NCI-H460 (cell line): ENCODE measurements around the gene FAM181A. TPM values are rescaled to one million over a fixed set of nuclear protein-coding genes. Genes with fewer than 3 reads are reported as not detected.

Experiments
- DNase-seq: peaks from one replicate; pipeline ENCODE4 v3.0.0-alpha.2; 2016; ENCODE audit warnings: low read depth; ENCODE audit errors: extremely low read depth
- total RNA-seq: library from RNA; depleted of rRNA; stranded (reverse); fragments of >200 nt; shearing (Covaris generic); gene quantifications from 2 replicates; pipeline ENCODE4 v1.2.3, GENCODE V29; 2014

The FAM181A gene
- total RNA-seq, 1 experiment from 2014 or later, result not detected

DNA sequence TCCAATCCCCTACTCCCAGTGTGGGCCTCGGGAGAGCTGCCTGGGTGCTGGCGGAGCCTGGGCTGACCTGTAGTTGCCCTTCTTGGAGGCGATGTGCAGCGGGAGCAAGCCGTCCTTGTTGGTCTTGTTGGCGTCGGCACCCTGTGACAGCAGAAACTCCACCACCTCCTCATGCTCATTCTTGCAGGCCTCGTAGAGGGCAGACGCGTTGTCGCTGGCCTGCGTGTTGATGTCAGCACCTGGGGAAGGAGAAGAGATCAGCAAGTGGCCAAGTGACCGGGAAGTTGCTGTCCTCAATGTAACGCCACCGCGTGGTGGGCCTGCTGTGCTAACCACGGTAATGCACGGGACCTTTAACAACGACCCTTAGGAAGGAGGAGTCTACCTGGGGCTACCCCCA, 20.1 kb downstream of the FAM181A start:
- DNase-seq, result no peak

DNA sequence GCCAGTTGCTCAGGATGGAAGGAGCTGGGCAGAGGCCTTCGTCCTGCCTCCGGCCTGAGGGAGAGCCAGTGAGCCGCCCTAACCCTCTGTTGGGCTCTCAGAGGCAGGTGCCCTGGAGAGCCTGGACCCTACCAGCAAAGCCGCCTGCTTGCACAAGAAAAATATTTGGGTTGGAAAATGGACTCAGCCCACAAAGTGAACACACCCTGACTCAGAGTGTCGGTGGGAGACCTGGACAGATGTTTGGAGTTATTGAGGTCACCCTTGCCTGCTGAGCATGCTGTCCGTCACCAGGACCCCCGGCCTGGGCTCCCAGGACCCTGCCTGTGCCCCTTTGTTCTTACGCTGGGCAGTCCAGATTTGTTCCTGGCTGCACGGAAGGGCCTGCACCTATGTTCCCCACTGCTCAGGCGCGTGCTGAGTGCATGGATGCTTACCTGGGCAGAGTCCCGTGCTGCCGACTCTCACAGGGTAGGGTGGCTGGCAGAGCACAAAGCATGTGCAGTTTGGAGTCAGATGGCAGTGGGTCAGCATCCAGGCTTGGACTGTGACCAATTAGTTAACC, 22.4 kb downstream of the FAM181A start:
- no peak for DNase-seq

GRCh38 chr14:93950948-93951634, 23.9 kb downstream of the FAM181A start:
- no peak for DNase-seq

- DNase-seq, result no peak
Observed at GRCh38 chr14:93951635-93952540, 24.7 kb downstream of the FAM181A start.

GRCh38 chr14:93952829-93953228, 25.7 kb downstream of the FAM181A start:
- no peak for DNase-seq

GRCh38 chr14:93953263-93953662, 26.1 kb downstream of the FAM181A start:
- no peak for DNase-seq

DNA sequence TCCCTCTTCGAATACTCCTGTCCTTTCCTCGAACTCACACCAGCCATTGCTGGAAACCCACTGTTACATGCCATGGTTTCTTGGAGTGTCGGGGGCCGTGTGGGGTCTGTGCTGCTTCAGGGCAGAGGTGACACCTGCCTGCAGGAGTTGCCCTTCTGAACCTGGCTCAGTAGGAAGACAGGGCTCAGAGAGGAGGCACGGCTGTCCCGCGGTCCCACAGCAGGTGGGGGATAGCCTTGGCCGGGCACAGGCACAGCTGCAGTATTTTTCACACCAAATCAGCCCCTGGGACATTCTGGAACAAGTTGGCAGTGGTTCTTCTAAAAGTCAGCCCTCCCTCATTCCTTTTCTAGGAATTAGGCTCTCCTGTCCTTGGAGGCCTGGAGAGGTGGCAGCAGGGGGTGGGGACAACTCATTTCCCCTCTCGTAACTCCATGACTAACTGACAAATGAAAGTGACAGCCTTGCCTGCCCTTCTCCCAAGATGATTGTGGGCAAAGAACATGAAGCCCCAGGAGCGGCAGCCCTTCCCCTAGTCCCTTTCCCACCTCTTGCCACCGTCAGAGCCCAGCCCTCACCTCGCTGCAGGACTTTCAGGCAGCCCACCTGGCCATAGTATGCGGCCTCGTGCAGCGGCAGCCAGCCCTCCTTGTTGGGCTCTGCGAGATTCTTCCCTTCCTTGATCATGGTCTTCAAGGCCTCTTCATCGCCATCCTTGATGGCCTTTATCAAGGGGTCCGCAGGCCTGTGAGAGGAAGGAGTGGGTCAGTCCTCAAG, 26.8 kb downstream of the FAM181A start:
- DNase-seq, result no peak

- DNase-seq, result no peak
Observed at GRCh38 chr14:93954516-93954830, 27.3 kb downstream of the FAM181A start.

- DNase-seq, result no peak
Observed at GRCh38 chr14:93954900-93955849, 28.0 kb downstream of the FAM181A start.

GRCh38 chr14:93955850-93956481, 28.8 kb downstream of the FAM181A start:
- no peak for DNase-seq

- DNase-seq, result no peak
Observed at GRCh38 chr14:93956514-93957332, 29.6 kb downstream of the FAM181A start.

DNA sequence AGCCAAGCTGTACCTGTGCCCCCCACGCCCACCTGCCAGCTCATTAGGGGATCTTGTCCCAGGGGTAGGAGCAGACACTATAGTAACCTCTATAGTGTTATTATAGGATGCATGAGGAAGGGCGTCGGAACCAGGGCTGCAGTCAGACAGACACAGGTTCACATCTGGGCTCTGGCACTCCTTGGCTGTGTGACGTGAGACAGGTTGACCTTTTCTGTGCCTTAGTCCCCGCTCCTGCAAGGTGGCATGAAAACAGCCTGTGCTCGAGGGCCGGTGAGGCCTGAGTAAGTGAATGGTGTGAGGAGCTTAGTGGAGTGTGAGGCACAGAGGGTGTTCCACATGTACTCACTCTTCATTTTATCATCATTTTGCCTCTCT, 30.2 kb downstream of the FAM181A start:
- DNase-seq, result no peak

DNA sequence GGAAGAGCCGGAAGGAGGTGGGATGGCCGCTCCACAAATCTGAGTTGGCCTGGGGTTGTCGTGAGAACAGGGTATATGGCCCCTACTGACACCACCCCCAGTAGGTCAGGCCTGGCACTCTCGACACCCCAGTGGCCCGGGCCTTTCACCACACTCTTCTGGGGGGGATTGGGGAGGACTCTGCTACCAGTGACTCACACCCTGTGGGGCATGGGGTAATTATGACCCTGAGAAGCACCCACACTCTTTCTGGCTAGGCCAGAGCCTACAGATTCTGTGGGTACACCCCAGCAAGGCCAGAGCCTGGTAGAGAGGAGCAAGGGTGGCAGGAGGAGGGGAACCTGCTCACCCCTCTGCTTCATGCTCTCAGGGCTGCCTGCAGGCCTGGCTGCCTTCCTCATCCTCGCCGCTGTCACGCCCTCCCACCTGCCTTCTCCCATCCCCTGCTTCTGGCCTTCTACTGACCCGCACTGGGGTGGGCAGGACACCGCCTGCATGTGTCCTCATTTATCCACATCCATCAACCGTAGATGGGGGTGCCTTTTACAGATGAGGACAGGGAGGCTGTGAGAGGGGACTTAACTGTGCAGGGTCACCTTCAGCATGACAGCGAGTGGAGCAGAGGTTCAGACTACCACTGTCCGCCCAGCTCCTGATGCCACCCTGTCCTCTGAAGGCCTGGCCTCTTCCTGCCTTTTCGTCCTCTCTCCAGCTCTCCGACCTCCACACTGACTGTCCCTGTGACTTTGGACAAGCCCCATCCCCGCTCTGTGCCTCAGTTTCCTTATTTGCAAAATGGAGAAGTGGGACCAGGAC, 30.8 kb downstream of the FAM181A start:
- no peak for DNase-seq

DNA sequence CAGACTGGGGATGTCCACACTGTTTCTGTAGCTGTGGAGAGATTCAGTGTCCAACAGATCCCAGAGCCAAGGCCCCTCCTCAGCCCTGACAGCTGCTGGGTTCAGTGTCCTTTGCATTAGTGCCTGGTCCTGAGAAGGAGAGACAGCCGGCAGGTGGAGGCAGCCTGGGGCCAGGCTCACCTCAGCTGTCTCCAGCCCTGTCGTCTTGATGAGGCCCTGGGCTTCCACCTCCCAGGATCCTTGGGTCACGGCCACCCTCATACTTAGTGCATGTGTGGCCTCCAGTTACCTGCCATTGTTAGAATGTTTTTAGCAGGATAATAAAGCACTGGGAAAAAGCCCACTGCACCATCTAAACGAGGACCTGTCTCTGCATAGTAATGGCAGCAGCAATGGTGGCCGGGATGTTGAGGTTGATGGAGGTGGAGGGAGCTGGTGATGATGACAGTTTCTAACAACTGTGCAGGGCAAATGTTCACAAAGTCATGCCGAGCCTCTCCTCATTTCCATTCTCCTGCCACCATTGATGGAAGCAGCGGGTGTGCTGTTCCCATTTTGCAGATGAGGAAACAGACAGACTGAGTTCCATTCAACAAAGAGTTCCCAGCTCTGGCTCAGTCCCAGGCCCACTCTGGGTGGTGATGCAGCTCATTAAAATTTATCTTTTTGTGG, 31.6 kb downstream of the FAM181A start:
- DNase-seq, result no peak

- no peak for DNase-seq
Observed at GRCh38 chr14:93959239-93960107, 32.3 kb downstream of the FAM181A start.

- DNase-seq, result no peak
Observed at GRCh38 chr14:93960108-93960475, 32.9 kb downstream of the FAM181A start.
